Nephron (organoid): ENCODE data around the gene SH3RF3.

Experiments used
- H3K27ac Mint-ChIP-seq, 3 experiments: 2 replicates each; pipeline ENCODE4 v1.8.0; 2020; ENCODE audit warnings: mixed read lengths in 3 of 3, mild to moderate bottlenecking in 2 of 3, moderate library complexity in 1 of 3
- H3K27me3 Mint-ChIP-seq: 2 replicates; pipeline ENCODE4 v1.8.0; 2021; ENCODE audit warnings: low read depth, mild to moderate bottlenecking, moderate library complexity, mixed read lengths
- H3K36me3 Mint-ChIP-seq: 2 replicates; pipeline ENCODE4 v1.8.0; 2020; ENCODE audit warnings: low read depth, mixed read lengths
- H3K4me1 Mint-ChIP-seq: 2 replicates; pipeline ENCODE4 v1.8.0; 2020; ENCODE audit warnings: mixed read lengths
- H3K4me3 Mint-ChIP-seq, 3 experiments: 2 replicates each; pipeline ENCODE4 v1.8.0; 2020; ENCODE audit warnings: mild to moderate bottlenecking in 3 of 3, mixed read lengths in 3 of 3, moderate library complexity in 2 of 3
- H3K9me3 Mint-ChIP-seq: 2 replicates; pipeline ENCODE4 v1.8.0; 2020; ENCODE audit warnings: mixed read lengths
- CTCF ChIP-seq, 3 experiments: fragments of 200-600 bp; sonication (generic); IDR thresholded peaks; one replicate each; pipeline ENCODE4 v1.5.0; 2021; ENCODE audit warnings: antibody characterized with exemption in 3 of 3; ENCODE audit not compliant: unreplicated experiment in 3 of 3

The SH3RF3 gene

GRCh38 chr2:109521233-109522062 is 392.4 kb downstream of the SH3RF3 start:
- peaks cover 19% of the 10 kb centered on the region for H3K27me3 Mint-ChIP-seq
- TF ChIP-seq CTCF (IDR thresholded peaks at IDR 0.05; ENCODE audit: unreplicated experiment in 3 of 3): no peak
- peaks cover 17% of the 10 kb centered on the region for H3K4me1 Mint-ChIP-seq
- no peaks in the 10 kb centered on the region for H3K9me3 Mint-ChIP-seq
- H3K4me3 Mint-ChIP-seq: no peak overlapping the region
- H3K27ac Mint-ChIP-seq: no peak overlapping the region
- no peaks in the 10 kb centered on the region for H3K36me3 Mint-ChIP-seq

DNA sequence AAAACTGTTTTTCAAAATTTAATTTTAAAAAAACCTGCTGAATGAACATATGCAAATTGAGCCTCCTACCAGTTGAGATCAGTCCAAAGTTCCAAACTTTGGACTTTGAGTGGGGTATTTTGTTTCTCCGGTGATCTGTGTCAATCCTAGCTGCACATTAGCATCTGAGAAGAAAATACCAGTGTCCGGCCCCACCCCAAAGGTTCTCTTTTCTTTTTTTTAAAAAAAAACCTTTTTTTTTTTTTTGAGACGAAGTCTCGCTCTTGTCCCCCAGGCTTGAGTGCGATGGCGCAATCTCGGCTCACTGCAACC is 393.0 kb downstream of the SH3RF3 start:
- peaks cover 17% of the 10 kb centered on the region for H3K4me1 Mint-ChIP-seq
- H3K36me3 Mint-ChIP-seq: no peaks in the 10 kb centered on the region

GRCh38 chr2:109523121-109523520 is 394.1 kb downstream of the SH3RF3 start:
- Mint-ChIP-seq H3K36me3 (no peaks in the 10 kb centered on the region), H3K9me3 (no peaks in the 10 kb centered on the region), H3K27me3 (peaks cover 12% of the 10 kb centered on the region), H3K27ac (no peak overlapping the region), H3K4me3 (no peak overlapping the region), H3K4me1 (peaks cover 10% of the 10 kb centered on the region)
- TF ChIP-seq CTCF (IDR thresholded peaks at IDR 0.05; ENCODE audit: unreplicated experiment in 3 of 3): no peak

More for the DNA sequence above, 393.0 kb downstream of the SH3RF3 start:
- Mint-ChIP-seq H3K9me3 (no peaks in the 10 kb centered on the region), H3K27me3 (peaks cover 19% of the 10 kb centered on the region), H3K4me3 (no peak overlapping the region), H3K27ac (no peak overlapping the region)
- no peak for TF ChIP-seq CTCF (IDR thresholded peaks at IDR 0.05; ENCODE audit: unreplicated experiment in 3 of 3)

DNA sequence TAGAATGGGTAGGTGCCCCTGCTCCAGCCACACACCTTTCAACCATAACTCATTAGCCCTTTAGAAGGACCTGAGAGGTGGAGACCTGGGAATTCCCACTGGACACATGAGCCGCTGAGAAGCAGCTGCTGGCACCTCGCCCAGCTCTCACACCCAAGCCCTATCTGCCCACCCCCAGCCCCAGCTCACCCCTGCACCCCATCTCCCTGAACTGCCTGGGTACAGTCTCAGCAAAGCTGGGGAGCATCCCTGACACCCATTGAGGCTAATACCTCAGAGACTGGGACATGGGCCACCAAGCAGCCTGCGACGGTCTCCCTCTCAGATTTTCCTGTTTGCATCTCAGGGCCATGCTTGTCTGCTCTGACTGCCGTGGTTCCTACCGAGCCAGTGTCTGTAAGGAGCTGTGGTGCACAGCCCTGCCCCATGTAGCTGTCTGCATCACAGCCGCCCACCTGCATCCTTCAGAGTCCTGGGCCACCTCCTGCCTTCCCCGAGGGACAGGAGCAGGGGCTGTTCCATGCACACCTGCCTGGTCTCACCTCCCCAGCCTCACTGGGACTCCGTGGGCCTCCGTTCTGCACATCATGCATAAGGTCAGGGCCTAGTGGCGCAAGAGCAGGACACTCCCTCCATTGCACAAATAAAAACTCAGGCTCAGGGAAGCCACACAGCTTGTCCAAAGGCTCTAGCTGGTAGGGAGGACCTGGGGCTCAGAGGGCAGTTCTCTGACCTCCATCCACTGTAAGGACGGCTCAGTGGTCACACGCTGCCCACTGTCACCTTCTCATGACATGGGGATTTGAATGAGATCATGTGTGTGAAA is 394.7 kb downstream of the SH3RF3 start:
- TF ChIP-seq CTCF (IDR thresholded peaks at IDR 0.05; ENCODE audit: unreplicated experiment in 3 of 3): no peak
- Mint-ChIP-seq H3K36me3 (no peaks in the 10 kb centered on the region), H3K4me3 (no peak overlapping the region), H3K27ac (no peak overlapping the region), H3K27me3 (peaks cover 12% of the 10 kb centered on the region), H3K4me1 (peaks cover 4% of the 10 kb centered on the region), H3K9me3 (no peaks in the 10 kb centered on the region)

GRCh38 chr2:109525836-109526235 is 396.8 kb downstream of the SH3RF3 start:
- Mint-ChIP-seq H3K9me3 (no peaks in the 10 kb centered on the region), H3K4me3 (no peak overlapping the region), H3K27ac (no peak overlapping the region), H3K4me1 (peaks cover 12% of the 10 kb centered on the region), H3K27me3 (peaks cover 7% of the 10 kb centered on the region), H3K36me3 (no peaks in the 10 kb centered on the region)
- no peak for TF ChIP-seq CTCF (IDR thresholded peaks at IDR 0.05; ENCODE audit: unreplicated experiment in 3 of 3)
